A549 (cell line): ENCODE results near the gene EXPH5. TPM values are rescaled to one million over a fixed set of nuclear protein-coding genes. Genes with fewer than 3 reads are reported as not detected.
A peak's percentile ranks its signal among the peaks of the same experiment; 100 is the strongest.

Experiments
- ATAC-seq, 2 experiments: fragments of 200-7000 bp in 1 of 2; fragments of >200 bp in 1 of 2; cut with Nextera tagmentation in 1 of 2; cut with Tn5 transposase in 1 of 2; 3 replicates each; pipeline versions ENCODE4 v1.8.0 to v1.9.1; 2018 to 2020; ENCODE audit warnings: mild to moderate bottlenecking in 1 of 2, moderate library complexity in 1 of 2
- CTCF ChIA-PET: fragments of 300-600 bp; sonication (Branson Sonifier 250); formaldehyde crosslinking; extraction: SDS; loops from one replicate; lab custom pipeline; 2021; ENCODE audit warnings: antibody characterized with exemption, inconsistent platforms; lab: Yijun Ruan, JAX
- POLR2A ChIA-PET: fragments of 350-600 bp; formaldehyde crosslinking; extraction: SDS; loops from one replicate; lab custom pipeline; 2021; ENCODE audit warnings: antibody characterized with exemption, inconsistent platforms; lab: Yijun Ruan, JAX
- DNase-seq, 2 experiments: peaks; one replicate each; pipeline versions ENCODE4 v3.0.0 to v3.0.0-alpha.2; 2011 to 2016; ENCODE audit warnings: low read depth in 1 of 2, low spot score in 1 of 2
- FAIRE-seq: peaks from 2 replicates; lab custom pipeline; 2011; peaks lifted over from hg19 to GRCh38; lab: Jason Lieb, UNC
- H3K27ac ChIP-seq, 2 experiments: fragments of >200 bp; sonication (Bioruptor Twin); formaldehyde crosslinking; 3 replicates each; pipeline ENCODE4 v1.5.1; 2016 to 2017
- H3K4me1 ChIP-seq: fragments of >200 bp; sonication (Bioruptor Twin); formaldehyde crosslinking; 3 replicates; pipeline ENCODE4 v1.6.1; 2016
- H3K4me2 ChIP-seq: fragments of >200 bp; sonication (Bioruptor Twin); formaldehyde crosslinking; 3 replicates; pipeline ENCODE4 v1.6.1; 2016
- H3K4me3 ChIP-seq: fragments of >200 bp; sonication (Bioruptor Twin); formaldehyde crosslinking; 3 replicates; pipeline ENCODE4 v1.5.1; 2016
- H3K9me3 ChIP-seq: fragments of >200 bp; sonication (Bioruptor Twin); formaldehyde crosslinking; 3 replicates; pipeline ENCODE4 v1.6.1; 2016
- ATOH8 ChIP-seq: fragments of 250-450 bp; sonication (Bioruptor Pico); IDR thresholded peaks from 2 replicates; pipeline ENCODE4 v1.5.0; 2020; ENCODE audit warnings: low read depth, mild to moderate bottlenecking, moderate library complexity
- BCL3 ChIP-seq: fragments of >200 bp; sonication (Bioruptor Twin); formaldehyde crosslinking; IDR thresholded peaks from 3 replicates; pipeline ENCODE4 v1.6.1; 2016
- CBX8 ChIP-seq: fragments of 200-600 bp; sonication (generic); IDR thresholded peaks from 2 replicates; pipeline ENCODE4 v1.6.1; 2016
- CEBPB ChIP-seq, 2 experiments: fragments of >200 bp in 1 of 2; sonication (Bioruptor Twin) in 1 of 2; formaldehyde crosslinking in 1 of 2; IDR thresholded peaks; 2 replicates each; pipeline ENCODE4 v1.6.1; 2012 to 2016
- E2F6 ChIP-seq: IDR thresholded peaks from 2 replicates; pipeline ENCODE4 v1.6.1; 2012; ENCODE audit warnings: low read depth, borderline replicate concordance
- EHF ChIP-seq: fragments of 250-450 bp; sonication (Bioruptor Pico); IDR thresholded peaks from 2 replicates; pipeline ENCODE4 v1.5.0; 2020; ENCODE audit warnings: mild to moderate bottlenecking
- ELK1 ChIP-seq: fragments of 150-350 bp; IDR thresholded peaks from 2 replicates; pipeline ENCODE4 v1.6.1; 2014; ENCODE audit warnings: low read depth, mild to moderate bottlenecking, low read length
- FOXS1 ChIP-seq: fragments of 250-450 bp; sonication (Bioruptor Pico); IDR thresholded peaks from 2 replicates; pipeline ENCODE4 v1.5.0; 2020; ENCODE audit warnings: mild to moderate bottlenecking, moderate library complexity
- GATA3 ChIP-seq: IDR thresholded peaks from 2 replicates; pipeline ENCODE4 v1.6.1; 2012; ENCODE audit warnings: borderline replicate concordance
- HES2 ChIP-seq: fragments of >200 bp; sonication (Bioruptor Twin); formaldehyde crosslinking; IDR thresholded peaks from 2 replicates; pipeline ENCODE4 v1.6.1; 2016
- HOXA7 ChIP-seq: fragments of 250-450 bp; sonication (Bioruptor Pico); IDR thresholded peaks from 2 replicates; pipeline ENCODE4 v1.5.0; 2020; ENCODE audit warnings: mild to moderate bottlenecking, moderate library complexity
- HOXB5 ChIP-seq: fragments of 250-450 bp; sonication (Bioruptor Pico); IDR thresholded peaks from 2 replicates; pipeline ENCODE4 v1.5.0; 2020; ENCODE audit warnings: mild to moderate bottlenecking, moderate library complexity
- KDM1A ChIP-seq: fragments of 200-600 bp; sonication (generic); IDR thresholded peaks from 2 replicates; pipeline ENCODE4 v1.6.1; 2016; ENCODE audit warnings: low read depth, mild to moderate bottlenecking
- MAFK ChIP-seq: fragments of 450-650 bp; IDR thresholded peaks from 2 replicates; pipeline ENCODE4 v1.6.1; 2014; ENCODE audit not compliant: partially characterized antibody
- MAX ChIP-seq: IDR thresholded peaks from 2 replicates; pipeline ENCODE4 v1.6.1; 2012
- MAZ ChIP-seq: fragments of 150-350 bp; IDR thresholded peaks from 2 replicates; pipeline ENCODE4 v1.6.1; 2014; ENCODE audit warnings: antibody characterized with exemption, low read depth, low read length, borderline replicate concordance
- MYC ChIP-seq: IDR thresholded peaks from 2 replicates; pipeline ENCODE4 v1.6.1; 2012; ENCODE audit warnings: mild to moderate bottlenecking, inconsistent platforms, low read length, improper control_type of control experiment, borderline replicate concordance
- PHF8 ChIP-seq: fragments of 200-600 bp; sonication (generic); IDR thresholded peaks from 2 replicates; pipeline ENCODE4 v1.6.1; 2016; ENCODE audit warnings: low read depth, mild to moderate bottlenecking, antibody characterized with exemption, moderate library complexity, borderline replicate concordance
- POLR2A ChIP-seq: IDR thresholded peaks from 2 replicates; pipeline ENCODE4 v1.6.1; 2012; ENCODE audit warnings: mild to moderate bottlenecking, low read length
- REST ChIP-seq: fragments of 200-600 bp; sonication (generic); IDR thresholded peaks from 2 replicates; pipeline ENCODE4 v1.6.1; 2016; ENCODE audit warnings: antibody characterized with exemption, mild to moderate bottlenecking, moderate library complexity
- TP53 ChIP-seq: fragments of 250-450 bp; sonication (Bioruptor Pico); IDR thresholded peaks from 2 replicates; pipeline ENCODE4 v1.5.0; 2021; ENCODE audit warnings: mild to moderate bottlenecking, moderate library complexity
- USF2 ChIP-seq: fragments of 450-650 bp; IDR thresholded peaks from 2 replicates; pipeline ENCODE4 v1.6.1; 2014; ENCODE audit warnings: antibody characterized with exemption
- ZFP36 ChIP-seq: fragments of 450-650 bp; IDR thresholded peaks from 2 replicates; pipeline ENCODE4 v1.6.1; 2014; ENCODE audit warnings: borderline replicate concordance; ENCODE audit not compliant: partially characterized antibody
- ZNF302 ChIP-seq: fragments of 250-450 bp; sonication (Bioruptor Pico); IDR thresholded peaks from 2 replicates; pipeline ENCODE4 v1.9.0; 2021; ENCODE audit warnings: inconsistent platforms, mild to moderate bottlenecking, moderate library complexity
- ZSCAN20 ChIP-seq: fragments of 250-450 bp; sonication (Bioruptor Pico); IDR thresholded peaks from 2 replicates; pipeline ENCODE4 v1.8.0; 2022; ENCODE audit warnings: mild to moderate bottlenecking, moderate library complexity
- WGBS: methylation state at CpG from one replicate; pipeline ENCODE4 v1.1.6; 2017; ENCODE audit errors: missing lambda C conversion rate; 5-methylcytosine and 5-hydroxymethylcytosine counted together
- polyA plus RNA-seq, 4 experiments: library from polyadenylated mRNA; depleted of rRNA in 3 of 4; stranded (reverse); fragments of >200 nt; fragmentation: RNase III in 1 of 4; extraction: RNeasy Plus Mini Kit Qiagen cat#74134 plus additional on column Dnase treatment in 1 of 4; gene quantifications; 2 replicates in 3 of 4; 3 replicates in 1 of 4; pipeline ENCODE4 v1.2.3, GENCODE V29; 2011 to 2017

The EXPH5 gene
- polyA plus RNA-seq, 2 of the 4 experiments (the other 2 are of a cell fraction) = 0.01 to 0.37 TPM

GRCh38 chr11:108498816-108499408, 94.7 kb downstream of the EXPH5 start:
- ATAC-seq (no peak), FAIRE-seq (no peak), DNase-seq (no peak)
- ChIA-PET POLR2A (interaction anchor here (1.7 kb wide), 1 partner anchor 166 kb away, joined by 4 read pairs; the partner anchor contains the start of gene DDX10), CTCF (interaction anchor here (0.5 kb wide), 1 partner anchor 95 kb away, joined by 4 read pairs; no protein-coding TSS in a partner anchor)
- no peak for TF ChIP-seq HES2
- no peak for TF ChIP-seq E2F6
- TF ChIP-seq REST = no peak
- no peak for TF ChIP-seq KDM1A
- TF ChIP-seq ZFP36 = no peak
- no peak for TF ChIP-seq MAFK
- TF ChIP-seq GATA3 = no peak
- TF ChIP-seq ZSCAN20 (CRISPR knock-in tag) = no peak
- TF ChIP-seq USF2 = no peak
- no peak for TF ChIP-seq HOXB5 (CRISPR knock-in tag)
- TF ChIP-seq FOXS1 = no peak
- TF ChIP-seq HOXA7 (CRISPR knock-in tag) = no peak
- no peak for TF ChIP-seq MAZ
- Histone ChIP-seq H3K4me3 (peak overlapping the region; percentile 75), H3K4me2 (peak overlapping the region; percentile 76), H3K27ac (peak overlapping the region; percentile 88 to 95; a peak in 5 of 6 replicates), H3K9me3 (no peaks in the 10 kb centered on the region), H3K4me1 (no peaks in the 10 kb centered on the region)
- WGBS = 94% methylated on average over 29 of the region's 29 CpGs

- Histone ChIP-seq H3K4me1 (no peaks in the 10 kb centered on the region), H3K4me3 (peak within 1 kb of the TSS; percentile 75), H3K4me2 (peak within 1 kb of the TSS; percentile 76), H3K27ac (peak within 1 kb of the TSS; percentile 88 to 95), H3K9me3 (no peaks in the 10 kb centered on the region)
- FAIRE-seq (no peak), ATAC-seq (peak; percentile 80 to 82), DNase-seq (peak; percentile 29 to 35)
- CTCF ChIA-PET = interaction anchor here (0.5 to 0.8 kb wide), 2 partner anchors 96 to 147 kb away, joined by 4 read pairs; no protein-coding TSS in a partner anchor
- 3% methylated on average over 29 of the region's 84 CpGs for WGBS
- POLR2A ChIA-PET = interaction anchor here (1.7 kb wide), 1 partner anchor 167 kb away, joined by 4 read pairs; the partner anchor contains the start of gene DDX10
- no peak for TF ChIP-seq CBX8
- TF ChIP-seq PHF8 = 0 out of 2 replicates have a peak, but pooled peaks have one; percentile 13
- TF ChIP-seq ELK1 = no peak
- peak; percentile 29; the same call in 1 of the 2 replicates for TF ChIP-seq POLR2A
- peak; percentile 38; the same call in 1 of the 2 replicates for TF ChIP-seq TP53
- peak; percentile 88 for TF ChIP-seq E2F6
- TF ChIP-seq MYC = no peak
- TF ChIP-seq ATOH8 (CRISPR knock-in tag) = no peak
- no peak for TF ChIP-seq EHF (CRISPR knock-in tag)
- TF ChIP-seq CEBPB (IDR thresholded peaks at IDR 0.05) = no peak
- no peak for TF ChIP-seq ZNF302 (CRISPR knock-in tag)
- peak; percentile 50; the same call in 1 of the 2 replicates for TF ChIP-seq MAX
- TF ChIP-seq ZFP36 = no peak
- TF ChIP-seq BCL3 = no peak
Measured at GRCh38 chr11:108498046-108498815, 95.3 kb downstream of the EXPH5 start, which contains the start of gene POGLUT3. TSS of gene POGLUT3 (minus strand) at chr11:108498384. CDS start at chr11:108498366, 18 bp downstream.
